ENCODE measurements around the gene CYP24A1.

CYP24A1 gene

DNA sequence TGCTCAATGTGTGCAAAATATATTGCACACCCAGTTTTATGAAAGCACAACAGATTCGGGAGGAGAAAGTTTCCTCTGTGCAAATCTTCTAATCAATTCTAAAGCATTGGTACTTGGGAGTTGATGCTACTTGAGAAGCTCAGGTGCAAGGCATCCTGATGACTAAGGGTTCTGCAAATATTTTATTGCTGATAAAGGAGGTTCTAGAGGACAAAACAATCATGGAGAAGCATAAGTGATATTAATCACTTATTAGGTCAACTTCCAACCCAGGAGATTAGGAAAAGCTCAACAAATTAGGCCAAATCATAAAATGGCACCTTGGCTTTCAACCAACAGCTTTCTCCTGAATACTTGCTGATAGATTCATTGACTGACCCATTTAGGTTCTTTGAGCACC lies 27.1 kb downstream of the CYP24A1 start:
- TF ChIP-seq, protein P1, sequence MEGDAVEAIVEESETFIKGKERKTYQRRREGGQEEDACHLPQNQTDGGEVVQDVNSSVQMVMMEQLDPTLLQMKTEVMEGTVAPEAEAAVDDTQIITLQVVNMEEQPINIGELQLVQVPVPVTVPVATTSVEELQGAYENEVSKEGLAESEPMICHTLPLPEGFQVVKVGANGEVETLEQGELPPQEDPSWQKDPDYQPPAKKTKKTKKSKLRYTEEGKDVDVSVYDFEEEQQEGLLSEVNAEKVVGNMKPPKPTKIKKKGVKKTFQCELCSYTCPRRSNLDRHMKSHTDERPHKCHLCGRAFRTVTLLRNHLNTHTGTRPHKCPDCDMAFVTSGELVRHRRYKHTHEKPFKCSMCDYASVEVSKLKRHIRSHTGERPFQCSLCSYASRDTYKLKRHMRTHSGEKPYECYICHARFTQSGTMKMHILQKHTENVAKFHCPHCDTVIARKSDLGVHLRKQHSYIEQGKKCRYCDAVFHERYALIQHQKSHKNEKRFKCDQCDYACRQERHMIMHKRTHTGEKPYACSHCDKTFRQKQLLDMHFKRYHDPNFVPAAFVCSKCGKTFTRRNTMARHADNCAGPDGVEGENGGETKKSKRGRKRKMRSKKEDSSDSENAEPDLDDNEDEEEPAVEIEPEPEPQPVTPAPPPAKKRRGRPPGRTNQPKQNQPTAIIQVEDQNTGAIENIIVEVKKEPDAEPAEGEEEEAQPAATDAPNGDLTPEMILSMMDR (IDR thresholded peaks at IDR 0.05; ENCODE audit: control insufficient read depth, insufficient read depth, low read depth, low read length, missing control alignments), result no peak
- no peak overlapping the region for H3K4me3 ChIP-seq (ENCODE audit: control insufficient read depth, low read depth, low read length)

DNA sequence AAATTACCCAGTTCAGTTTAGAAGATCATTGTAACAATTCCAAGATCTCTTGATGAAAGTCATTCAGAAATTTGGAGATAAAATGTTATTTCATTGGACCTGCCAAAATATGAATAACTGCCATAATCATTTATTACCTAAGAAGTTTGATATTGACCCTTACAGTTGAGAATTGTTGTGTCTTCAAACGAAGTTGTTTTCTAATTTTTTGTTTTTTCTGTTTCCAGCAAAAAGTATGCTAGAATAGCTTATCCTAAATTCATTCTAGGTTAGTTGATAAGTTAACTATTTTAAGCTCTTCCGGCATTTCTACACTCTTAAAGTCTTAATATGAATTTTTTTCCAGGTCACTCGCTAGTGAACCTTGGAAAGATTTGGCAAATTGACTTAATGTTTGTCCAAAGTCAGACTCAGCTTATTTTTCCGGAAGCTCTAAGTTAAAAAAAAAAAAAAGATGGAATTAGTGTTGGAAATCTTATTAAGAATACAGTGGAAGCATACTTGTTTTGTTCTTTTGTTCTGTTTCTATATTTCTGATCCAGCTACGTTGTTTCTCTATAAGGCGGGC lies 28.9 kb downstream of the CYP24A1 start:
- DNase-seq (ENCODE audit: low read depth), result no peak
- H3K4me3 ChIP-seq (ENCODE audit: control insufficient read depth, low read depth, low read length), result no peak overlapping the region
- TF ChIP-seq, protein P1 (IDR thresholded peaks at IDR 0.05; ENCODE audit: control insufficient read depth, insufficient read depth, low read depth, low read length, missing control alignments), result no peak

More for the DNA sequence above, 27.1 kb downstream of the CYP24A1 start:
- no peak for DNase-seq (ENCODE audit: low read depth)

DNA sequence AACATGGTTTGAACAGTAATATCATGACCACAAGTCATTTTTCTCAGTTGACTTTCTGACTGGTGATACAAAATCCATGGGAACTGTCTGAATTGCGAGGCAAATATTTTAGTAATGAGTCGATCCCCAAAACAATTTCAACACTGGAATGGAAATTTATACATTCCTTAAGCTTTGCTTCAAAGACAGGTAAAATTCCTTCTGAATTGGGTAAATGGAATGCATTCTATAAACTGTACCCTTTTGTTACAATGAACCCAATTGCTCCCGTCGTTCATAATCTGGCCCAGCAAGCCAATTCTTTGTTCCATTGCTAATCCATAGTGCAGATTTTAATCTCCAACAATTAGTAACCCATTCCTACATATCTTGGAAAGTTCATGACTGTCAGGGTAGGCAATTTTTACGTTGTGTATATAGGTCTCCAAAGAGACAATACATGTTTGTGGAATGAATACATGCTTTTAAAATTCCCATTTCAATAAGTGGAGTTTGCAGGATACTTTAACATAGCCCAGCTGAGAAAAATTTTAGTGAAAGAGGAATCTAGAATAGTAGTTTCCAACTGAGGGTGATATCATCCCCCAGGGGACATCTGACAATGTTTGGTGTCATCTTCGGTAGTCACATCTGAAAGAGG lies 32.7 kb downstream of the CYP24A1 start:
- TF ChIP-seq, protein P1 (IDR thresholded peaks at IDR 0.05; ENCODE audit: control insufficient read depth, insufficient read depth, low read depth, low read length, missing control alignments), result no peak
- DNase-seq (ENCODE audit: low read depth), result no peak
- H3K4me3 ChIP-seq (ENCODE audit: control insufficient read depth, low read depth, low read length), result no peak overlapping the region

DNA sequence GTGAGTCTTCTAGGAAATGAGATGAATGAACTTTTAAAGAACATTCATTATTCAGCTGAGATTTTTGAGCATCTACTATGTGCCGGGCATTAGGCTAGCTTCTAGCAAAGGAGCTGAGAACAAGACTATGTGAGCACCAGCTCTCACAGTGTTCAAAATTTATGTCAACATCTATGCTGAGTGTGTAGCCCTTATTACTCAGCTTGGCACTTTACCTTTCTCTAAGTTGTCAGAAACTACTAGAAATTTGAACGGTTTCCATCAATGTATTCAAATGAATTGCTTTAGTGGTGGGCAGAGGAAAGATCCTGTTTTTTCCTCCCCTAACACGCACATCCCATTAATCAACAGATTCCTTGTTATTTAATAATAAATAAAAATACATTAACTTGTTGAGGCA lies 33.3 kb downstream of the CYP24A1 start:
- TF ChIP-seq, protein P1 (IDR thresholded peaks at IDR 0.05; ENCODE audit: control insufficient read depth, insufficient read depth, low read depth, low read length, missing control alignments), result no peak
- DNase-seq (ENCODE audit: low read depth), result no peak
- H3K4me3 ChIP-seq (ENCODE audit: control insufficient read depth, low read depth, low read length), result no peak overlapping the region

DNA sequence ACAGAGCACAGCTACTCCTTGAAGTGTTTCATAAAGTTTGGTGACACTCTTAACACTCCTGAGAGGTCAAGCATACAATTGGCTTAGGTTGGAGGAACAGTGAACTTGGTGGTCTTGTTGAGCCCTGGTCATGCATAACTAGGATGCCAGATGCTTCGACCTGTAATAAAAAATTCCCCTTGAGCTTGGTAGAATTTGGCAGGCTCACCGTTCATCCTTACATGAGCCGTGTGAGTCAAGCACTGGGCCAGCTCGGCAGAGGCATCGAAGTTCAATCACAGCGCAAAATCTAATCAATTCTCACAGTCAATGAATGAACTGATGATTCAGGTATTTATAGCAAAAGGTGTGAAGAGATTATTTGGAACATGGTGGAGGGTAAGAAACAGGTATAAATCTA lies 33.7 kb downstream of the CYP24A1 start:
- no peak for DNase-seq (ENCODE audit: low read depth)
- TF ChIP-seq, protein P1 (IDR thresholded peaks at IDR 0.05; ENCODE audit: control insufficient read depth, insufficient read depth, low read depth, low read length, missing control alignments), result no peak
- H3K4me3 ChIP-seq (ENCODE audit: control insufficient read depth, low read depth, low read length), result no peak overlapping the region

GRCh38 chr20:54139188-54139587 lies 34.6 kb downstream of the CYP24A1 start:
- TF ChIP-seq, protein P1 (IDR thresholded peaks at IDR 0.05; ENCODE audit: control insufficient read depth, insufficient read depth, low read depth, low read length, missing control alignments), result no peak
- no peak for DNase-seq (ENCODE audit: low read depth)
- H3K4me3 ChIP-seq (ENCODE audit: control insufficient read depth, low read depth, low read length), result no peak overlapping the region

Measured in AG09309 (cell line).